ENCODE results near the gene SZRD1.
A peak's percentile ranks its signal among the peaks of the same experiment; 100 is the strongest.

The SZRD1 gene

GRCh38 chr1:16321176-16321867 lies 45.7 kb upstream of the SZRD1 start:
- TF ChIP-seq ZC3H10 (CRISPR knock-in tag; IDR thresholded peaks at IDR 0.05) = no peak
- TF ChIP-seq PPARA (CRISPR knock-in tag; IDR thresholded peaks at IDR 0.05; ENCODE audit: borderline replicate concordance) = no peak
- no peak for TF ChIP-seq GLIS3 (CRISPR knock-in tag; IDR thresholded peaks at IDR 0.05)
- no peak for TF ChIP-seq CSDC2 (CRISPR knock-in tag; IDR thresholded peaks at IDR 0.05)
- no peak for TF ChIP-seq PATZ1 (CRISPR knock-in tag; IDR thresholded peaks at IDR 0.05; ENCODE audit: borderline replicate concordance)
- no peak for TF ChIP-seq CSRNP3 (CRISPR knock-in tag; IDR thresholded peaks at IDR 0.05)
- no peak for TF ChIP-seq OSR1 (CRISPR knock-in tag; IDR thresholded peaks at IDR 0.05)
- TF ChIP-seq SNAI2 (CRISPR knock-in tag; IDR thresholded peaks at IDR 0.05) = no peak
- no peak for TF ChIP-seq ARNTL (CRISPR knock-in tag; IDR thresholded peaks at IDR 0.05; ENCODE audit: borderline replicate concordance, low read depth)
- TF ChIP-seq ZFP30 (CRISPR knock-in tag; IDR thresholded peaks at IDR 0.05) = no peak
- no peak for TF ChIP-seq ZNF70 (CRISPR knock-in tag; IDR thresholded peaks at IDR 0.05)
- no peak for TF ChIP-seq ZNF565 (CRISPR knock-in tag; conservative IDR thresholded peaks at IDR 0.05; ENCODE audit: low read depth)
- no peak for TF ChIP-seq ESRRG (CRISPR knock-in tag; IDR thresholded peaks at IDR 0.05)
- no peak for TF ChIP-seq RARB (CRISPR knock-in tag; IDR thresholded peaks at IDR 0.05)
- TF ChIP-seq TSHZ2 (CRISPR knock-in tag; IDR thresholded peaks at IDR 0.05) = no peak
- no peak for TF ChIP-seq POU6F1 (CRISPR knock-in tag; IDR thresholded peaks at IDR 0.05; ENCODE audit: borderline replicate concordance, low read depth)
- no peak for TF ChIP-seq ZFP3 (CRISPR knock-in tag; IDR thresholded peaks at IDR 0.05)
- ATAC-seq = no peak

- no peak for TF ChIP-seq ZNF70 (CRISPR knock-in tag; IDR thresholded peaks at IDR 0.05)
- 0 out of 2 replicates have a peak, but pooled peaks have one; percentile 21 for TF ChIP-seq ISL1 (CRISPR knock-in tag; IDR thresholded peaks at IDR 0.05)
- ATAC-seq = peak; percentile 99
Measured at GRCh38 chr1:16324456-16324890, 42.6 kb upstream of the SZRD1 start.

- ATAC-seq = no peak
- no peak for TF ChIP-seq CSDC2 (CRISPR knock-in tag; IDR thresholded peaks at IDR 0.05)
- TF ChIP-seq PPARA (CRISPR knock-in tag; IDR thresholded peaks at IDR 0.05; ENCODE audit: borderline replicate concordance) = no peak
- TF ChIP-seq CREB5 (CRISPR knock-in tag; IDR thresholded peaks at IDR 0.05; ENCODE audit: low read depth) = no peak
- TF ChIP-seq TCF4 (CRISPR knock-in tag; IDR thresholded peaks at IDR 0.05; ENCODE audit: borderline replicate concordance) = no peak
- TF ChIP-seq ZNF70 (CRISPR knock-in tag; IDR thresholded peaks at IDR 0.05) = no peak
- TF ChIP-seq POU6F1 (CRISPR knock-in tag; IDR thresholded peaks at IDR 0.05; ENCODE audit: borderline replicate concordance, low read depth) = no peak
- no peak for TF ChIP-seq ESRRG (CRISPR knock-in tag; IDR thresholded peaks at IDR 0.05)
- TF ChIP-seq TOX (CRISPR knock-in tag; IDR thresholded peaks at IDR 0.05; ENCODE audit: borderline replicate concordance) = no peak
- TF ChIP-seq PATZ1 (CRISPR knock-in tag; IDR thresholded peaks at IDR 0.05; ENCODE audit: borderline replicate concordance) = no peak
- no peak for TF ChIP-seq OSR1 (CRISPR knock-in tag; IDR thresholded peaks at IDR 0.05)
- TF ChIP-seq ZNF8 (CRISPR knock-in tag; IDR thresholded peaks at IDR 0.05) = no peak
- TF ChIP-seq ZC3H10 (CRISPR knock-in tag; IDR thresholded peaks at IDR 0.05) = no peak
- no peak for TF ChIP-seq ZNF565 (CRISPR knock-in tag; conservative IDR thresholded peaks at IDR 0.05; ENCODE audit: low read depth)
- no peak for TF ChIP-seq CSRNP3 (CRISPR knock-in tag; IDR thresholded peaks at IDR 0.05)
Measured at GRCh38 chr1:16326833-16327404, 40.1 kb upstream of the SZRD1 start.

Measured in SK-N-SH treated with all-trans-retinoic acid at 6 μM for 48 hours (cell line).